GM18505 (cell line): ENCODE data around the gene ZDHHC17.
A peak's percentile ranks its signal among the peaks of the same experiment; 100 is the strongest.
"Not testable (repeated sequence)": the region's sequence is repeated elsewhere in the genome, so short reads cannot be mapped to it uniquely, and the experiment has no call there.

Source experiments
- ATAC-seq: cut with Tn5 transposase; IDR thresholded peaks from one replicate; pipeline ENCODE4 v1.9.1; 2021; ENCODE audit not compliant: unreplicated experiment
- POLR2A ChIP-seq: IDR thresholded peaks from 4 replicates; pipeline ENCODE4 v1.6.1; 2011; ENCODE audit warnings: borderline replicate concordance; ENCODE audit not compliant: insufficient read depth, insufficient read length; ENCODE audit errors: extremely low read depth

ZDHHC17 gene

DNA sequence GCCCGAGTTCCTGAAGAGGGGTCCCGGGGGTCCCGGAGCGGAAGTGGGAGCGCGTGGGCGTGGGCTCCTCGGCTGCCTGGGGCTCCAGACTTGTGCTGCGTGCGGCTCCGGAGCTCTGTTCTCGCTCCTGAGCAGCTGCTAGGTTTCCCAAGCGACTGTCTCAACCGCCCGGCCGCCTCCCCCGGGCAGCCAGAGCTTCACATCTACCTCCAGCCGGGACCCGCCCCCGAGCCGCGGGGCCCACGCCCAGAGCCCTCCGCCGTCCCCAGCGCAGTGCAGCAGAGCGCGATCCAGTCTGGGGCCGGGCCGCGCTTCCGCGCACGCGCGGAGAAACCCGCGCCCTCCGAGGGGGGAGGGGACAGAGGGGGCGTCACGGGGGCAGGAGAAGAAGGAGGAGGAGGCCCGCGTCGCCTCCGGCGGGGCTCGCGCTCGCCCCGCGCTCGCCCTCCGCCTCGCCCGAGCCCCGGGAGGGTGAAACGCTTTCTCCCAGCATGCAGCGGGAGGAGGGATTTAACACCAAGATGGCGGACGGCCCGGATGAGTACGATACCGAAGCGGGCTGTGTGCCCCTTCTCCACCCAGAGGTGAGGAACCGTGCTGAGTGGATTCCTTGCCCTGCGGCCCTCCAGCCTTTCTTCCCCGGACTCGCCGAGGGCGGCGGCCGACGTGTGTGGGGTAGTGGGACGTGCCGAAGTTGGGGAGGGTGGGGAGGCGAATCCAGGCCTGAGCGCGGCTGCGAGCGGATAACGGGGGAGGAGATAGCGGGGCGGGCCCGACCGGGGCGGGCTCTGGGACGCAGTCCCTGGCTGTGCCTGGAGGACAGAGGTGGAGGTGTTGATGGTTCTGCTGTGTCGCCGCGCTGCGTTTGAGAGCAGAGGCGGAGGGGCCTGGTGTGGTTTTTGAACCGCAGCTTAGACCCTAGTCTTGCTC, at the start of gene ZDHHC17:
Gene ZDHHC17, plus strand, starts transcription at position 370 of the 930 bp plus-strand sequence. Its CDS starts 122 bp downstream, at position 492.
- TF ChIP-seq POLR2A: peak; percentile 91
- peak; percentile 93 for ATAC-seq

DNA sequence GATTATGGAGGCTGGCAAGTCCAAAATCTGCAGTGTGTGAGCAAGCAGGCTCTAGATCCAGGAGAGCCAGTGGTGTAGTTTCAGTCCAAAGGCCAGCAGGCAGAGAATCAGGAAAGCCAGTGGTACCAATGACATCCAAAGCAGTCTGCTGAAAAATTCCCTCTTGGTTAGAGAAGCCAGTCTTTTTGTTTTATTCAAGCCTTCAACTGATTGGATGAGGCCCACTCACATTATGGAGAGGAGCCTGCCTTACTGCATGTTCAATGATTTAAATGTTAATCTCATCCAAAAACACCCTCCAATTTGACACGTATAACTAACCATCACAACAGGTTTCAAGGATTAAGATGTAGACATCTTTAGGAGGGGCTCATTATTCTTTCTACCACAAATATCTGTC, 49.5 kb upstream of the ZDHHC17 start:
- no peak for TF ChIP-seq POLR2A

DNA sequence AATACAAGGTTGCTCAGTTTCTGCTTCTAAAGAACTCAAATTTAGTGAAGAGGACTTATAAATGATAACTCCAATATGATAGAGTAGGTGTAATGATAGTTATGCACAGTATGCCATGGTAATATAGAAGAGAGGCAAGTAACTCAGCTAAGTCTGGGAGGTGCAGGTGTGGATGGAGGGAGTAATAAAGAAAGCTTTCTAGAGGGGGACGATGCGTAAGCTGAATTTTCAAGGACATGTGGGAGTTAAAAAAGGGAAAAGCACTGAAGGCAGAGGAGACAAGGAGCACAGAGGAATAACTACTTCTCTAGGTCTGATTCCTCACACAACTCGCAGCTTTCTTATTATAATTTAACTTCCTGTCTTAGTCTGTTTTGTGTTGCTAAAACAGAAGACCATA, 49.1 kb upstream of the ZDHHC17 start:
- ATAC-seq: no peak
- TF ChIP-seq POLR2A: no peak

More for the DNA sequence above, 49.5 kb upstream of the ZDHHC17 start:
- no peak for ATAC-seq

DNA sequence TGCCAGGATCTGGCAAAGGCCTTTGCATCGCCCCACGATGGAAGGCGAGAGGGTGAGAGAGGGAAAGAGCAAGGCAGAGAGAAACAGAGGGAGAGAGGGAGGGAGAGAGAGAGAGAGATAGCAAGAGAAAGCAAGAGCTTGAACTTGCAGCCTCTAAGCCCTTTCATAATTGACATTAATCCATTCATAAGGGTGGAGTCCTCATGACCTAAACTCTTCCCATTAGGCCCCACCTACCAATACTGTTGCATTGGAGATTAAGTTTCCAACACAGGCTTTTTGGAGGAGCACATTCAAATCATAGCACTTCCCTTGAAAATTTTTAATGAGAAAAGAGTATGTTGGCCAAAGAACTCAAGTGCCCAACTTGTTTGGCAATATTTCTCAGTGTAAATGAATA, 48.6 kb upstream of the ZDHHC17 start:
- no peak for TF ChIP-seq POLR2A
- no peak for ATAC-seq

GRCh38 chr12:76717314-76717713, 46.6 kb upstream of the ZDHHC17 start:
- no peak for ATAC-seq
- TF ChIP-seq POLR2A: no peak

- no peak for TF ChIP-seq POLR2A
- ATAC-seq: no peak
Measured at GRCh38 chr12:76719171-76720041, 44.5 kb upstream of the ZDHHC17 start.

- TF ChIP-seq POLR2A: no peak
- no peak for ATAC-seq
Measured at GRCh38 chr12:76720068-76720467, 43.8 kb upstream of the ZDHHC17 start.

DNA sequence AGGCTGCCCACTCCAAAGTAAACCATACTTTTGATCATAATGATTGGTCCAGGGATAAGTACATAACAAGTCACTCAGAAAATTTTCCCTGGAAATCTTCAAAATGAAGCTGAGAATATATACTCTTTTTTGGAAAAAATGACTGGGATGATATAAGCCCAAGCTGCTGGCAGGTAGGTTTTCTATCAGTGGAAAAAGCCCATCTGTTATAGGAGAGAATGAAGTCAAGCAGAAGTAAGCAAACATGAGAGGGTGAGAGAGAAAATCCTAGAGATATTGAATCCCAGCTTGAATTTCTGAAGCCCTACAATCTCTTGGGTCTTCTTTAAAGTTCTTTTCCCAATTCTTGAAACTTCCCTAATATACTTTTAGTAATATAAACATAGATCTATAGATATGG, 37.3 kb upstream of the ZDHHC17 start:
- no peak for TF ChIP-seq POLR2A
- ATAC-seq: no peak

GRCh38 chr12:76732188-76732587, 31.7 kb upstream of the ZDHHC17 start:
- ATAC-seq: not testable (repeated sequence)

- not testable (repeated sequence) for ATAC-seq
Measured at GRCh38 chr12:76737689-76738088, 26.2 kb upstream of the ZDHHC17 start.

DNA sequence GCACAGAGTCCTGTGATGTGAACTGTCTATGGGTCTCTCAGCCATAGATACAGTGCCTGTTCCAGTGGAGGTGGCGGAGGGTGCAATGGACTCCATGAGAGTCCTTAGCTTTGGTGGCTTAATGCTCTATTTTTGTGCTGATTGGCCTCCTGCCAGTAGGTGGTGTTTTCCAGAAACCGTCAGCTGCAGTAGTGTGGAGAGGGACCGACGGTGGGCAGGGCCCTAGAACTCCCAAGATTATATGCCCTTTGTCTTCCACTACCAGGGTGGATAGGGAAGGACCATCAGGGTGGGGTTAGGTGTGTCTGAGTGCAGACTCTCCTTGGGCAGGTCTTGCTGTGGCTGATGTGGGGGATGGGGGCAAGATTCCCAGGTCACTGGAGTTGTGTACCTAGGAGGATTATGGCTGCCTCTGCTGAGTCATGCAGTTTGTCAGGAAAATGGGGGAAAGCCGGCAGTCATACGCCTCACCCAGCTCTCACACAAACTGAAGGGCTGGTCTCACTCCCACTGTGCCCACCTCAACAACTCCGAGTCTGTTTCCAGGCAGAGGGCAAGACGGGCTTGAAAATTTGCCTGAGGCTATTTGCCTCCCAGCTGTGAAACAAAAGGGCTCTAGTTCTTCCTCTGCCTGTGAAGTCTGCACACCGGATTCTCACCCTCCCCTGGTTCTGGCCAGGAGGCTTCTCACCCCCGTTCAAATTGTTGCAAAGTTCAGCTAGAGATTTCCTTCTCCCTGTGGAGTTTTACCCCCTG, 24.9 kb upstream of the ZDHHC17 start:
- no peak for TF ChIP-seq POLR2A
- ATAC-seq: no peak

DNA sequence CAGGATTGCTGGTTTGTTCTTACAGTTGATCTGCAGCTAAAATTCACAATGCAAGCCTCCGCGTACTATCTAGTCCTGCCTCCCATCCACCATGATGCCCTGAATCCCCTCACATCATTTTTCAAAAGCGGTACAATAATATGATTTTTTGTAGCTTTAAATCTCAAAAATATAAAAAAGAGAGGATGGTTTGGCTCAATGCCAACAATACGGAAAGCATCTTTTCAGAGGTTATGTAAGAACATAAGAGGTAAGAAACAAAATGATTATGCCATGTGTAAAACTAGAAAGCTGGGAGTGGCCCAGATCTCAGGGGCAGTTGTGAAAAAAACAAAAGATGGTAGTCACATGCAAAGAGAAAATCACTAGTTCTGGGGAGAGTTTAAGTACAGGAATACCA, 24.0 kb upstream of the ZDHHC17 start:
- no peak for ATAC-seq
- TF ChIP-seq POLR2A: no peak

DNA sequence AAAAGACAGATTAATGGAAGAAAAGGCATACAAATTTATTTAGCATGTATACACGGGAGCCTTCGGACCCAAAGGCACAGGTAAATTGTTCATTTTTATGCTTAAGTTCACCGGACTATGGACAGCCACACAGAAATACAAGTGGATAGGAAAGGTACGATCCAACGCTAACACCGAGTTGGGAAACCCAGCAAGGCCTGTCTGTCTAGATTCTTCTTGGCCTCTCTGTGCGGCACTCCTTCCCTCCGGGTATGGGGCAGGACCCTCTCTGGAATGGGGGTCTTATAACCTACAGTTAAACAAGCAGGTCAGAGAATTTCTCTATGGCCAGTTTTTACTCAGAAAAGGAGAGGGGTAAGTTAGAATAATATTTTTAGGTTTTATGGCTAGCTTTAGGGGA, 23.4 kb upstream of the ZDHHC17 start:
- ATAC-seq: no peak
- no peak for TF ChIP-seq POLR2A
